Measurements from ENCODE around the gene SWT1.

- TF ChIP-seq, protein P1, sequence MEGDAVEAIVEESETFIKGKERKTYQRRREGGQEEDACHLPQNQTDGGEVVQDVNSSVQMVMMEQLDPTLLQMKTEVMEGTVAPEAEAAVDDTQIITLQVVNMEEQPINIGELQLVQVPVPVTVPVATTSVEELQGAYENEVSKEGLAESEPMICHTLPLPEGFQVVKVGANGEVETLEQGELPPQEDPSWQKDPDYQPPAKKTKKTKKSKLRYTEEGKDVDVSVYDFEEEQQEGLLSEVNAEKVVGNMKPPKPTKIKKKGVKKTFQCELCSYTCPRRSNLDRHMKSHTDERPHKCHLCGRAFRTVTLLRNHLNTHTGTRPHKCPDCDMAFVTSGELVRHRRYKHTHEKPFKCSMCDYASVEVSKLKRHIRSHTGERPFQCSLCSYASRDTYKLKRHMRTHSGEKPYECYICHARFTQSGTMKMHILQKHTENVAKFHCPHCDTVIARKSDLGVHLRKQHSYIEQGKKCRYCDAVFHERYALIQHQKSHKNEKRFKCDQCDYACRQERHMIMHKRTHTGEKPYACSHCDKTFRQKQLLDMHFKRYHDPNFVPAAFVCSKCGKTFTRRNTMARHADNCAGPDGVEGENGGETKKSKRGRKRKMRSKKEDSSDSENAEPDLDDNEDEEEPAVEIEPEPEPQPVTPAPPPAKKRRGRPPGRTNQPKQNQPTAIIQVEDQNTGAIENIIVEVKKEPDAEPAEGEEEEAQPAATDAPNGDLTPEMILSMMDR (conservative IDR thresholded peaks at IDR 0.05) = no peak
- no peak for TF ChIP-seq ZFX (IDR thresholded peaks at IDR 0.05)
Observed at GRCh38 chr1:185315445-185316071, 158.6 kb downstream of the SWT1 start.
